Spleen (tissue), 11 donors: ENCODE data around the gene GPN2. TPM values are rescaled to one million over a fixed set of nuclear protein-coding genes. Genes with fewer than 3 reads are reported as not detected.
A peak's percentile ranks its signal among the peaks of the same experiment; 100 is the strongest.
"Not testable (repeated sequence)": the region's sequence is repeated elsewhere in the genome, so short reads cannot be mapped to it uniquely, and the experiment has no call there.

Experiments used
- DNase-seq: peaks from one replicate; pipeline ENCODE4 v3.0.0-alpha.2; 2020
- H3K27ac ChIP-seq, 8 donors: fragments of 200-600 bp; sonication (generic) in 7 of 8; 1 replicate in 4 of 8; 2 replicates in 4 of 8; pipeline versions ENCODE4 v1.5.0 to v1.8.0; 2016 to 2021; ENCODE audit warnings: inconsistent platforms in 4 of 8, mild to moderate bottlenecking in 4 of 8, moderate library complexity in 1 of 8
- H3K27me3 ChIP-seq, 7 donors: fragments of 200-600 bp; sonication (generic) in 6 of 7; replicated peaks in 1 of 7; 1 replicate in 4 of 7; 2 replicates in 3 of 7; pipeline versions ENCODE4 v1.5.0 to v1.8.0; 2016 to 2021; ENCODE audit warnings: inconsistent platforms in 3 of 7, mild to moderate bottlenecking in 1 of 7
- H3K36me3 ChIP-seq, 6 donors: fragments of 200-600 bp; sonication (generic) in 5 of 6; 1 replicate in 4 of 6; 2 replicates in 2 of 6; pipeline versions ENCODE4 v1.5.0 to v1.8.0; 2016 to 2021; ENCODE audit warnings: inconsistent platforms in 2 of 6
- H3K4me1 ChIP-seq, 6 donors: fragments of 200-600 bp; sonication (generic) in 5 of 6; 1 replicate in 3 of 6; 2 replicates in 3 of 6; pipeline versions ENCODE4 v1.5.0 to v1.8.0; 2016 to 2021; ENCODE audit warnings: inconsistent platforms in 3 of 6
- H3K4me3 ChIP-seq, 8 donors: fragments of 200-600 bp; sonication (generic) in 7 of 8; 1 replicate in 4 of 8; 2 replicates in 4 of 8; pipeline versions ENCODE4 v1.5.0 to v1.8.0; 2016 to 2021; ENCODE audit warnings: inconsistent platforms in 4 of 8, mild to moderate bottlenecking in 4 of 8, moderate library complexity in 2 of 8
- H3K9me3 ChIP-seq, 8 donors: fragments of 200-600 bp; sonication (generic) in 7 of 8; 1 replicate in 4 of 8; 2 replicates in 4 of 8; pipeline versions ENCODE4 v1.5.0 to v1.8.0; 2016 to 2021; ENCODE audit warnings: inconsistent platforms in 4 of 8
- CTCF ChIP-seq, 11 experiments: fragments of 200-600 bp in 7 of 11; fragments of 450-650 bp in 4 of 11; sonication (generic) in 4 of 11; IDR thresholded peaks in 8 of 11; conservative IDR thresholded peaks in 3 of 11; 1 replicate in 7 of 11; 2 replicates in 4 of 11; pipeline versions ENCODE4 v1.4.0 to v1.8.0; 2016 to 2021; ENCODE audit warnings: antibody characterized with exemption in 11 of 11, inconsistent platforms in 4 of 11, mild to moderate bottlenecking in 1 of 11
- POLR2A ChIP-seq, 3 donors: fragments of 450-650 bp; IDR thresholded peaks; one replicate each; pipeline ENCODE4 v1.5.1; 2017; ENCODE audit warnings: antibody characterized with exemption in 3 of 3, mild to moderate bottlenecking in 1 of 3
- POLR2AphosphoS5 ChIP-seq, 3 donors: sonication (generic); formaldehyde crosslinking; IDR thresholded peaks; one replicate each; pipeline ENCODE4 v1.5.1; 2017; ENCODE audit warnings: antibody characterized with exemption in 3 of 3
- WGBS, 5 donors: extraction: QIAGEN DNeasy Blood & Tissue Kit in 3 of 5; methylation state at CpG; one replicate each; pipeline versions ENCODE4 v1.1.5 to v1.1.7; 2013 to 2018; 5-methylcytosine and 5-hydroxymethylcytosine counted together
- intact Hi-C: fragments of 100-400 bp; cut with DNase I; formaldehyde crosslinking; loops from one replicate; pipeline ENCODE4 v1.15.0; 2023; ENCODE audit warnings: low total_unique reads
- polyA plus RNA-seq, 3 donors: library from polyadenylated mRNA; stranded (reverse); fragments of 200-250 nt; gene quantifications; one replicate each; pipeline ENCODE4 v1.2.1, GENCODE V29; 2013
- total RNA-seq, 7 donors: library from RNA; depleted of rRNA in 3 of 7; stranded (reverse); fragments of >200 nt in 3 of 7; fragmentation: NEBNext Ultra II Directional in 4 of 7; extraction: Animal tissue kit (Norgen Biotek cat#: 25700) in 4 of 7; gene quantifications; one replicate each; pipeline versions ENCODE4 v1.1.0 to v1.2.1, GENCODE V29; 2016 to 2021
- donor health status: healthy with polysubstance abuse.
- donor health status: DM: no; HTN: no; CAD: no; lungs with moderate emphysema.
- donor health status: DM: no; HTN: no; CAD: no.
- donor health status: Bipolar disorder and iron deficiency.
- donor health status: healthy.
- donor health status: DM: no; HTN: no; CAD: no.
- donor health status: DM: yes; HTN: yes; CAD: no.

The GPN2 gene
- total and polyA plus RNA-seq, 10 donors: 11.6 to 28.7 (median 17.1) TPM

GRCh38 chr1:26887125-26887524 is 3.0 kb downstream of the GPN2 start:
- Histone ChIP-seq H3K27me3 (no peaks in the 10 kb centered on the region), H3K36me3 (peaks cover 12 to 85% (median 70%) of the 10 kb centered on the region in 6 donors), H3K4me3 (no peak overlapping the region), H3K27ac (no peak overlapping the region), H3K9me3 (no peaks in the 10 kb centered on the region), H3K4me1 (peaks cover 12 to 48% (median 32%) of the 10 kb centered on the region in 6 donors)
- WGBS, 5 donors: 88 to 96% (median 94%) methylated on average over 1 of the region's 1 CpG
- intact Hi-C loops: no loop called here
- TF ChIP-seq POLR2AphosphoS5 (IDR thresholded peaks at IDR 0.05): no peak
- peak in 6 of 11 experiments; percentile 12 to 48 (median 36) for TF ChIP-seq CTCF (IDR thresholded peaks at IDR 0.05 in 8 of 11, conservative IDR thresholded peaks at IDR 0.05 in 3 of 11)
- no peak for DNase-seq

- no peak for DNase-seq
- peaks cover 0 to 22% (median 9%) of the 10 kb centered on the region in 6 donors for H3K4me1 ChIP-seq
- intact Hi-C loops: no loop called here
- H3K9me3 ChIP-seq: no peaks in the 10 kb centered on the region
- no peaks in the 10 kb centered on the region for H3K27me3 ChIP-seq
- WGBS, 5 donors: 88 to 94% (median 93%) methylated on average over 5 of the region's 5 CpGs
- H3K4me3 ChIP-seq: no peak overlapping the region
- TF ChIP-seq POLR2A (IDR thresholded peaks at IDR 0.05) (no peak), CTCF (IDR thresholded peaks at IDR 0.05 in 8 of 11, conservative IDR thresholded peaks at IDR 0.05 in 3 of 11) (no peak), POLR2AphosphoS5 (IDR thresholded peaks at IDR 0.05) (no peak)
- no peak overlapping the region for H3K27ac ChIP-seq
- peaks cover 12 to 100% (median 98%) of the 10 kb centered on the region in 6 donors for H3K36me3 ChIP-seq
Observed at GRCh38 chr1:26882696-26883463, 7.2 kb downstream of the GPN2 start.

- Histone ChIP-seq H3K4me1 (peaks cover 0 to 14% (median 5%) of the 10 kb centered on the region in 6 donors), H3K36me3 (peaks cover 12 to 100% (median 93%) of the 10 kb centered on the region in 6 donors)
- H3K4me3 ChIP-seq, intact Hi-C loops, H3K9me3 ChIP-seq, H3K27me3 ChIP-seq, DNase-seq, H3K27ac ChIP-seq: not testable (repeated sequence)
- WGBS, 5 donors: 77 to 95% (median 83%) methylated on average over 6 of the region's 6 CpGs
- peak in 1 of 3 donors; percentile 19 for TF ChIP-seq POLR2AphosphoS5 (IDR thresholded peaks at IDR 0.05)
Observed at GRCh38 chr1:26881611-26882010, 8.5 kb downstream of the GPN2 start.

- no peaks in the 10 kb centered on the region for H3K27me3 ChIP-seq
- H3K4me3 ChIP-seq: no peak overlapping the region
- intact Hi-C loops: loop anchor here (10.0 kb wide), 2 partner anchors 65 to 275 kb away; no protein-coding TSS in a partner anchor
- TF ChIP-seq POLR2A (IDR thresholded peaks at IDR 0.05): no peak
- no peak for TF ChIP-seq POLR2AphosphoS5 (IDR thresholded peaks at IDR 0.05)
- TF ChIP-seq CTCF (IDR thresholded peaks at IDR 0.05 in 8 of 11, conservative IDR thresholded peaks at IDR 0.05 in 3 of 11): no peak
- DNase-seq: no peak
- H3K36me3 ChIP-seq: peaks cover 9 to 100% (median 84%) of the 10 kb centered on the region in 6 donors
- H3K27ac ChIP-seq: no peak overlapping the region
- peaks cover 0 to 9% (median 5%) of the 10 kb centered on the region in 6 donors for H3K4me1 ChIP-seq
- H3K9me3 ChIP-seq: no peaks in the 10 kb centered on the region
- WGBS, 5 donors: 94 to 98% (median 96%) methylated on average over 4 of the region's 4 CpGs
Observed at GRCh38 chr1:26879793-26880192, 10.3 kb downstream of the GPN2 start.
